Measurements from ENCODE around the gene UBL7. TPM values are rescaled to one million over a fixed set of nuclear protein-coding genes. Genes with fewer than 3 reads are reported as not detected.

UBL7 gene
- polyA plus RNA-seq, 1 donor from 2014 or later: 70.7 TPM

- H3K27me3 ChIP-seq (ENCODE audit: insufficient read depth, low read depth, low read length): no peaks in the 10 kb centered on the region
- no peaks in the 10 kb centered on the region for H3F3A ChIP-seq (ENCODE audit: insufficient read depth, low read length, poor library complexity, severe bottlenecking)
- H3K4me3 ChIP-seq (ENCODE audit: low read length): no peak overlapping the region
- no peaks in the 10 kb centered on the region for H3K79me2 ChIP-seq (replicated peaks; ENCODE audit: insufficient read depth, low read length)
- no peaks in the 10 kb centered on the region for H3K36me3 ChIP-seq (ENCODE audit: insufficient read depth, low read length)
- TF ChIP-seq SMC3 (conservative IDR thresholded peaks at IDR 0.05; ENCODE audit: poor library complexity): no peak
- TF ChIP-seq TAF1 (IDR thresholded peaks at IDR 0.05; ENCODE audit: low read depth): no peak
- TF ChIP-seq RAD21 (conservative IDR thresholded peaks at IDR 0.05): no peak
- TF ChIP-seq REST (IDR thresholded peaks at IDR 0.05; ENCODE audit: borderline replicate concordance): no peak
- no peaks in the 10 kb centered on the region for H3K9me2 ChIP-seq (ENCODE audit: insufficient read depth, low read length)
- no peaks in the 10 kb centered on the region for H3K9me3 ChIP-seq (ENCODE audit: low read length)
- H3K27ac ChIP-seq (ENCODE audit: low read length): no peak overlapping the region
- H3K4me2 ChIP-seq (ENCODE audit: low read length): no peak overlapping the region
- H4K20me1 ChIP-seq (ENCODE audit: insufficient read depth): no peaks in the 10 kb centered on the region
- H3K9ac ChIP-seq (ENCODE audit: low read length): no peak overlapping the region
- no peak overlapping the region for H2AFZ ChIP-seq (ENCODE audit: low read depth, low read length)
These were observed 5.6 kb upstream of the UBL7 start for GRCh38 chr15:74466570-74466969.

DNA sequence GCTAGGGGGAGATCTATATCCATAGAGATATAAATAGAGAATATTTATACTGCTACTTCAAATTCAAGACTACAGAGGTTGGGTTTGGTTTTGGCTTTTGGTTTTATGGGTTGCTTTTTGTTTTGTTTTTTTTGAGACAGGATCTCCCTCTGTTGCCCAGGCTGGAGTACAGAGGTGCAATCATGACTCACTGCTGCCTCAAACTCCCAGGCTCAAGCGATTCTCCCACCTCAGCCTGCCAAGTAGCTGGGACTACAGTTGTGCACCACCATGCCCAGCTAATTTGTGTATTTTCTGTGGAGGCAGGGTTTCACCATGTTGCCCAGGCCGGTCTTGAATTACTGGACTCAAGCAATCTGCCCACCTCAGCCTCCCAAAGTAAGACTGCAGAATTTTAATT is 3.9 kb upstream of the UBL7 start:
- no peaks in the 10 kb centered on the region for H3F3A ChIP-seq (ENCODE audit: insufficient read depth, low read length, poor library complexity, severe bottlenecking)
- no peak overlapping the region for H3K4me2 ChIP-seq (ENCODE audit: low read length)
- no peaks in the 10 kb centered on the region for H3K27me3 ChIP-seq (ENCODE audit: insufficient read depth, low read depth, low read length)
- no peaks in the 10 kb centered on the region for H3K9me3 ChIP-seq (ENCODE audit: low read length)
- no peaks in the 10 kb centered on the region for H4K20me1 ChIP-seq (ENCODE audit: insufficient read depth)
- TF ChIP-seq SMC3 (conservative IDR thresholded peaks at IDR 0.05; ENCODE audit: poor library complexity): no peak
- TF ChIP-seq MXI1 (conservative IDR thresholded peaks at IDR 0.05; ENCODE audit: poor library complexity, severe bottlenecking): no peak
- no peak for TF ChIP-seq TAF1 (IDR thresholded peaks at IDR 0.05; ENCODE audit: low read depth)
- TF ChIP-seq POLR2AphosphoS5 (IDR thresholded peaks at IDR 0.05): no peak
- no peak for TF ChIP-seq CTCF (IDR thresholded peaks at IDR 0.05; ENCODE audit: poor library complexity, severe bottlenecking)
- TF ChIP-seq REST (IDR thresholded peaks at IDR 0.05; ENCODE audit: borderline replicate concordance): no peak
- TF ChIP-seq EP300 (conservative IDR thresholded peaks at IDR 0.05; ENCODE audit: poor library complexity, severe bottlenecking): no peak
- TF ChIP-seq EZH2 (IDR thresholded peaks at IDR 0.05; ENCODE audit: borderline replicate concordance, insufficient read depth, low read length, poor library complexity, severe bottlenecking): no peak
- TF ChIP-seq RAD21 (conservative IDR thresholded peaks at IDR 0.05): no peak
- no peak overlapping the region for H3K27ac ChIP-seq (ENCODE audit: low read length)
- H2AFZ ChIP-seq (ENCODE audit: low read depth, low read length): no peak overlapping the region
- no peaks in the 10 kb centered on the region for H3K9me2 ChIP-seq (ENCODE audit: insufficient read depth, low read length)
- H3K36me3 ChIP-seq (ENCODE audit: insufficient read depth, low read length): no peaks in the 10 kb centered on the region
- H3K79me2 ChIP-seq (replicated peaks; ENCODE audit: insufficient read depth, low read length): no peaks in the 10 kb centered on the region
- no peak overlapping the region for H3K4me3 ChIP-seq (ENCODE audit: low read length)
- H3K9ac ChIP-seq (ENCODE audit: low read length): no peak overlapping the region

All from neural cell (in vitro differentiated cells).